Measurements from ENCODE around the gene ATXN7L1. TPM values are rescaled to one million over a fixed set of nuclear protein-coding genes. Genes with fewer than 3 reads are reported as not detected.

Gene ATXN7L1
- total RNA-seq, 4 donors from 2014 or later, result 4.6 to 12.5 (median 10.1) TPM

DNA sequence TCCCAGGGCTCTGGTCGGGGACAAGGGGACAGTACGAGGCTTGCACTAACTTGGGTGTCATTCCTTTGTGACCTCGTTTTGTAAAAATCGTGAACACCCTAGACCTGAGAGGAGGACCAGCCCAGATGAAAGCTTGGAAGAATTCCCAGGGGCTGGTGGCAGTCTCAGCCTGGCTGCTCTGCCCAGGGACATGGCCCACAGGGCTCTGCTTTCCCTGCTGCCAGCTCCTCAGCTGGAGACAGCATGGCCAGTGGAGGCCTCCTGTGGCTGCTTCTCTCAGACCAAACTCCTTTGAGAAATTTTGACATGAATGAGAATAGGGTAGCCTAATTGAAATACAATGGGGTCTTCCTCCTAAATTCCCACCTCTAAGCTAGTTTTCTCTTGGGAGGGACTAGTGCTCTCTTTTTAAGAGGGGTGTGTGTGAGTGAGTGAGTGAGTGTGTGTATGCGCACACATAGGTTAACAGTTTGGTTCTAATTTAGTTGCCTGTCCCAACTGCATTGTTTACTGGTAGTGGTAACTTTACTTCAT is 154.8 kb downstream of the ATXN7L1 start:
- no peak overlapping the region for H3K27ac ChIP-seq (replicated peaks in 1 of 4)
- H3K27me3 ChIP-seq, result no peaks in the 10 kb centered on the region
- TF ChIP-seq POLR2AphosphoS5 (IDR thresholded peaks at IDR 0.05), result no peak
- no peak for TF ChIP-seq POLR2A (IDR thresholded peaks at IDR 0.05; ENCODE audit: low read depth)
- no peak for TF ChIP-seq EP300 (IDR thresholded peaks at IDR 0.05)
- TF ChIP-seq, protein P1, sequence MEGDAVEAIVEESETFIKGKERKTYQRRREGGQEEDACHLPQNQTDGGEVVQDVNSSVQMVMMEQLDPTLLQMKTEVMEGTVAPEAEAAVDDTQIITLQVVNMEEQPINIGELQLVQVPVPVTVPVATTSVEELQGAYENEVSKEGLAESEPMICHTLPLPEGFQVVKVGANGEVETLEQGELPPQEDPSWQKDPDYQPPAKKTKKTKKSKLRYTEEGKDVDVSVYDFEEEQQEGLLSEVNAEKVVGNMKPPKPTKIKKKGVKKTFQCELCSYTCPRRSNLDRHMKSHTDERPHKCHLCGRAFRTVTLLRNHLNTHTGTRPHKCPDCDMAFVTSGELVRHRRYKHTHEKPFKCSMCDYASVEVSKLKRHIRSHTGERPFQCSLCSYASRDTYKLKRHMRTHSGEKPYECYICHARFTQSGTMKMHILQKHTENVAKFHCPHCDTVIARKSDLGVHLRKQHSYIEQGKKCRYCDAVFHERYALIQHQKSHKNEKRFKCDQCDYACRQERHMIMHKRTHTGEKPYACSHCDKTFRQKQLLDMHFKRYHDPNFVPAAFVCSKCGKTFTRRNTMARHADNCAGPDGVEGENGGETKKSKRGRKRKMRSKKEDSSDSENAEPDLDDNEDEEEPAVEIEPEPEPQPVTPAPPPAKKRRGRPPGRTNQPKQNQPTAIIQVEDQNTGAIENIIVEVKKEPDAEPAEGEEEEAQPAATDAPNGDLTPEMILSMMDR (IDR thresholded peaks at IDR 0.05), result no peak
- no peak for DNase-seq (ENCODE audit: extremely low spot score)
- intact Hi-C loops (cut with DNase I), result no loop called here
- no peaks in the 10 kb centered on the region for H3K9me3 ChIP-seq
- peaks cover 9 to 16% (median 13%) of the 10 kb centered on the region in 4 donors for H3K4me1 ChIP-seq
- H3K36me3 ChIP-seq, result peaks cover 0 to 4% (median 0%) of the 10 kb centered on the region in 4 donors
- WGBS, result 90% methylated on average over 5 of the region's 5 CpGs
- no peak overlapping the region for H3K4me3 ChIP-seq

- no peak overlapping the region for H3K27ac ChIP-seq (replicated peaks in 1 of 4)
- H3K36me3 ChIP-seq, result no peaks in the 10 kb centered on the region
- intact Hi-C loops (cut with DNase I), result no loop called here
These were observed 156.5 kb downstream of the ATXN7L1 start for GRCh38 chr7:105719919-105720318.

DNA sequence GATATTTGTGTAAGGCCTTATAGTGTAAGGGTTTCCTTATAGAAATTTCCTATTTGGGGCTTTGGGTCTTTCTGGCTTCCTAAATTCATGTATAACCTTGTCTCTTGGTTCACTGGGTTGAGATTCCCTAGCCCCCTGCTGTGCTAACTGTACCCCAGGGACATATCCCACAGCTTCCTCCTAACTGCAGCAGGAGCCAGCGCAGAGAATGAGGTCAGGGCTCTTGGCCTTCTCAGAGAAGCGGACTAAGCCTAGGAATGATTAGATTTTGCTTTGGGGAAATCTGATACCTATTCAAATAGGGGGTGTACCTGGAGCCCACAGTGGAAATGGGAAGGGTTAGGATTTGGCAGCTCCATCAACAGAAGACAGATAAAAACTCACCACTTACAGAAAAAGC is 157.0 kb downstream of the ATXN7L1 start:
- H3K4me1 ChIP-seq, result peaks cover 9 to 16% (median 13%) of the 10 kb centered on the region in 4 donors
- DNase-seq (ENCODE audit: extremely low spot score), result no peak
- no peak for TF ChIP-seq POLR2A (IDR thresholded peaks at IDR 0.05; ENCODE audit: low read depth)
- TF ChIP-seq POLR2AphosphoS5 (IDR thresholded peaks at IDR 0.05), result no peak
- TF ChIP-seq, protein P1 (IDR thresholded peaks at IDR 0.05), result no peak
- TF ChIP-seq EP300 (IDR thresholded peaks at IDR 0.05), result no peak
- H3K36me3 ChIP-seq, result no peaks in the 10 kb centered on the region
- H3K9me3 ChIP-seq, result no peaks in the 10 kb centered on the region
- no peaks in the 10 kb centered on the region for H3K27me3 ChIP-seq
- intact Hi-C loops (cut with DNase I), result no loop called here
- no peak overlapping the region for H3K27ac ChIP-seq (replicated peaks in 1 of 4)
- WGBS, result 75% methylated on average over 2 of the region's 2 CpGs
- no peak overlapping the region for H3K4me3 ChIP-seq

More at GRCh38 chr7:105719919-105720318, 156.5 kb downstream of the ATXN7L1 start:
- TF ChIP-seq EP300 (IDR thresholded peaks at IDR 0.05), result no peak
- TF ChIP-seq POLR2AphosphoS5 (IDR thresholded peaks at IDR 0.05), result no peak
- TF ChIP-seq POLR2A (IDR thresholded peaks at IDR 0.05; ENCODE audit: low read depth), result no peak
- TF ChIP-seq, protein P1 (IDR thresholded peaks at IDR 0.05), result no peak
- H3K27me3 ChIP-seq, result no peaks in the 10 kb centered on the region
- H3K9me3 ChIP-seq, result no peaks in the 10 kb centered on the region
- DNase-seq (ENCODE audit: extremely low spot score), result no peak
- peaks cover 9 to 16% (median 13%) of the 10 kb centered on the region in 4 donors for H3K4me1 ChIP-seq
- no peak overlapping the region for H3K4me3 ChIP-seq
- WGBS, result 82% methylated on average over 4 of the region's 4 CpGs

DNA sequence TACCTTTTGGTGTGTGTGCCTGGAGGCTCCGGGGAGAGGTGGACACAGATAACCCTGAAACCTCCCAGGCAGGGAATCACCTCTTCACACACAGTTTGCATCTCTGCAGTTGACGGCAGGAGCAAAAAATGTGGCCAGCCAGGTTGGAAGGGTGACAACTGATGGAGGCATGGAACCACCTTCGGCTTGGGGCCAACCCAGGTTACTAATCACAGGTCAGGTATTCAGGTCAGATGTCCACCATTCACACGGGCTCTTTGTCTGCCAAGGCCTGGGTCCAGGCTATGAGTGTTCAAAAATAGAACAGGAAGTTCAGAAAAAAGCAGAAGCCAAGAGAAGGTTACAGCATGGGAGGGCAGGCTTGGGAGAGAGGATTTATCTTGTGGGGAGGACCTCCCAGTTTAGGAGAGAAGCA is 157.9 kb downstream of the ATXN7L1 start:
- intact Hi-C loops (cut with DNase I), result no loop called here
- no peak for DNase-seq (ENCODE audit: extremely low spot score)
- no peaks in the 10 kb centered on the region for H3K9me3 ChIP-seq
- H3K36me3 ChIP-seq, result no peaks in the 10 kb centered on the region
- TF ChIP-seq POLR2A (IDR thresholded peaks at IDR 0.05; ENCODE audit: low read depth) (no peak), POLR2AphosphoS5 (IDR thresholded peaks at IDR 0.05) (no peak), EP300 (IDR thresholded peaks at IDR 0.05) (no peak)
- TF ChIP-seq, protein P1 (IDR thresholded peaks at IDR 0.05), result no peak
- H3K27ac ChIP-seq (replicated peaks in 1 of 4), result no peak overlapping the region
- no peaks in the 10 kb centered on the region for H3K27me3 ChIP-seq
- WGBS, result 68% methylated on average over 4 of the region's 4 CpGs
- H3K4me3 ChIP-seq, result no peak overlapping the region
- H3K4me1 ChIP-seq, result peaks cover 12 to 19% (median 17%) of the 10 kb centered on the region in 4 donors

- Histone ChIP-seq H3K4me3 (no peak overlapping the region), H3K27me3 (no peaks in the 10 kb centered on the region), H3K4me1 (peaks cover 12 to 21% (median 18%) of the 10 kb centered on the region in 4 donors), H3K36me3 (no peaks in the 10 kb centered on the region), H3K27ac (replicated peaks in 1 of 4) (no peak overlapping the region), H3K9me3 (peaks cover 0 to 7% (median 0%) of the 10 kb centered on the region in 4 donors)
- DNase-seq (ENCODE audit: extremely low spot score), result no peak
- TF ChIP-seq, protein P1 (IDR thresholded peaks at IDR 0.05), result no peak
- TF ChIP-seq POLR2A (IDR thresholded peaks at IDR 0.05; ENCODE audit: low read depth) (no peak), EP300 (IDR thresholded peaks at IDR 0.05) (no peak), POLR2AphosphoS5 (IDR thresholded peaks at IDR 0.05) (no peak)
- intact Hi-C loops (cut with DNase I), result no loop called here
These were observed 160.9 kb downstream of the ATXN7L1 start for GRCh38 chr7:105715528-105715927.

All from esophagus muscularis mucosa (tissue), 4 donors.